Neural progenitor cell (in vitro differentiated cells): ENCODE results near the gene AHI1. TPM values are rescaled to one million over a fixed set of nuclear protein-coding genes. Genes with fewer than 3 reads are reported as not detected.

Experiments
- DNase-seq: peaks from one replicate; pipeline ENCODE4 v3.0.0-alpha.2; 2016; ENCODE audit warnings: low spot score
- H2AFZ ChIP-seq: fragments of 200-600 bp; sonication (generic); replicated peaks from 2 replicates; pipeline ENCODE4 v1.6.1; 2016; ENCODE audit warnings: antibody characterized with exemption
- H3F3A ChIP-seq: fragments of 200-600 bp; sonication (generic); 2 replicates; pipeline ENCODE4 v1.6.1; 2016; ENCODE audit warnings: antibody characterized with exemption, low read depth
- H3K27ac ChIP-seq: fragments of 200-600 bp; sonication (generic); 2 replicates; pipeline ENCODE4 v1.5.1; 2016; ENCODE audit warnings: mild to moderate bottlenecking
- H3K27me3 ChIP-seq: fragments of 200-600 bp; sonication (generic); 2 replicates; pipeline ENCODE4 v1.6.1; 2016; ENCODE audit warnings: mild to moderate bottlenecking, moderate library complexity
- H3K36me3 ChIP-seq: fragments of 200-600 bp; sonication (generic); 2 replicates; pipeline ENCODE4 v1.5.1; 2016
- H3K4me1 ChIP-seq: fragments of 200-600 bp; sonication (generic); 2 replicates; pipeline ENCODE4 v1.6.1; 2016; ENCODE audit warnings: mixed run types
- H3K4me2 ChIP-seq: fragments of 200-600 bp; sonication (generic); 2 replicates; pipeline ENCODE4 v1.6.1; 2016
- H3K4me3 ChIP-seq: fragments of 200-600 bp; sonication (generic); 2 replicates; pipeline ENCODE4 v1.5.1; 2016
- H3K79me2 ChIP-seq: fragments of 200-600 bp; sonication (generic); 2 replicates; pipeline ENCODE4 v1.6.1; 2016; ENCODE audit warnings: low read depth
- H3K9ac ChIP-seq: fragments of 200-600 bp; sonication (generic); 2 replicates; pipeline ENCODE4 v1.6.1; 2016
- H3K9me3 ChIP-seq: fragments of 200-600 bp; sonication (generic); 2 replicates; pipeline ENCODE4 v1.5.1; 2016; ENCODE audit warnings: low read depth
- H4K20me1 ChIP-seq: fragments of 200-600 bp; sonication (generic); 2 replicates; pipeline ENCODE4 v1.6.1; 2016; ENCODE audit warnings: low read depth
- H3K27ac Mint-ChIP-seq: 3 replicates; pipeline ENCODE4 v1.8.0; 2021; ENCODE audit warnings: mixed read lengths
- H3K27me3 Mint-ChIP-seq: 2 replicates; pipeline ENCODE4 v1.8.0; 2022; ENCODE audit warnings: low read depth, mild to moderate bottlenecking, inconsistent platforms, moderate library complexity, mixed read lengths; ENCODE audit not compliant: insufficient read depth
- H3K36me3 Mint-ChIP-seq: 3 replicates; pipeline ENCODE4 v1.8.0; 2021; ENCODE audit warnings: mixed read lengths
- H3K4me1 Mint-ChIP-seq: 3 replicates; pipeline ENCODE4 v1.8.0; 2021; ENCODE audit warnings: mixed read lengths
- H3K4me3 Mint-ChIP-seq: 3 replicates; pipeline ENCODE4 v1.8.0; 2021; ENCODE audit warnings: mild to moderate bottlenecking, moderate library complexity, mixed read lengths
- H3K9me3 Mint-ChIP-seq: 3 replicates; pipeline ENCODE4 v1.8.0; 2020; ENCODE audit warnings: mixed read lengths
- CTCF ChIP-seq: fragments of 200-600 bp; sonication (generic); IDR thresholded peaks from 2 replicates; pipeline ENCODE4 v1.5.1; 2017; ENCODE audit warnings: antibody characterized with exemption, mild to moderate bottlenecking
- EZH2 ChIP-seq: fragments of 200-600 bp; sonication (generic); IDR thresholded peaks from 2 replicates; pipeline ENCODE4 v1.6.1; 2017; ENCODE audit warnings: antibody characterized with exemption, mild to moderate bottlenecking, moderate library complexity
- EZH2phosphoT487 ChIP-seq: fragments of 200-600 bp; sonication (generic); IDR thresholded peaks from 2 replicates; pipeline ENCODE4 v1.6.1; 2017; ENCODE audit warnings: antibody characterized with exemption
- total RNA-seq: library from RNA; depleted of rRNA; stranded (reverse); fragments of >200 nt; gene quantifications from 2 replicates; pipeline ENCODE4 v1.2.3, GENCODE V29; 2015; ENCODE audit warnings: low replicate concordance

AHI1 gene
- total RNA-seq, 1 donor from 2014 or later = 26.2 TPM

- TF ChIP-seq EZH2phosphoT487 = no peak
- no peak for TF ChIP-seq CTCF
- TF ChIP-seq EZH2 = no peak
- H3K4me2 ChIP-seq = no peak overlapping the region
- no peaks in the 10 kb centered on the region for H3K36me3 ChIP-seq
- H3K27me3 Mint-ChIP-seq = no peaks in the 10 kb centered on the region
- H3K9ac ChIP-seq = no peak overlapping the region
- H4K20me1 ChIP-seq = no peaks in the 10 kb centered on the region
- H3K9me3 ChIP-seq = no peaks in the 10 kb centered on the region
- no peak overlapping the region for H3K27ac ChIP-seq
- no peaks in the 10 kb centered on the region for H3F3A ChIP-seq
- H3K27ac Mint-ChIP-seq = no peak overlapping the region
- DNase-seq = no peak
- no peak overlapping the region for H2AFZ ChIP-seq
- H3K79me2 ChIP-seq = no peaks in the 10 kb centered on the region
- no peak overlapping the region for H3K4me3 ChIP-seq
- H3K36me3 Mint-ChIP-seq = peaks cover 2% of the 10 kb centered on the region
- no peaks in the 10 kb centered on the region for H3K9me3 Mint-ChIP-seq
- peaks cover 6% of the 10 kb centered on the region for H3K4me1 Mint-ChIP-seq
- H3K4me1 ChIP-seq = peaks cover 3% of the 10 kb centered on the region
- H3K4me3 Mint-ChIP-seq = no peak overlapping the region
- no peaks in the 10 kb centered on the region for H3K27me3 ChIP-seq
Measured at GRCh38 chr6:135397172-135397952, 100.2 kb downstream of the AHI1 start.

- Mint-ChIP-seq H3K27ac (no peak overlapping the region), H3K4me3 (no peak overlapping the region)
- H2AFZ ChIP-seq = no peak overlapping the region
Measured at GRCh38 chr6:135395136-135395535, 102.4 kb downstream of the AHI1 start.

GRCh38 chr6:135393289-135393688 lies 104.3 kb downstream of the AHI1 start:
- no peak overlapping the region for H3K4me3 Mint-ChIP-seq
- H3K27me3 ChIP-seq = no peaks in the 10 kb centered on the region
- H3F3A ChIP-seq = no peaks in the 10 kb centered on the region
- H3K4me1 Mint-ChIP-seq = no peaks in the 10 kb centered on the region
- no peaks in the 10 kb centered on the region for H3K79me2 ChIP-seq
- TF ChIP-seq CTCF (no peak), EZH2 (no peak), EZH2phosphoT487 (no peak)
- no peaks in the 10 kb centered on the region for H3K9me3 ChIP-seq
- H3K36me3 ChIP-seq = no peaks in the 10 kb centered on the region
- no peaks in the 10 kb centered on the region for H4K20me1 ChIP-seq
- H3K9ac ChIP-seq = no peak overlapping the region
- DNase-seq = no peak
- H3K4me1 ChIP-seq = no peaks in the 10 kb centered on the region
- H3K27ac Mint-ChIP-seq = no peak overlapping the region
- H3K36me3 Mint-ChIP-seq = no peaks in the 10 kb centered on the region
- H3K27ac ChIP-seq = no peak overlapping the region
- H3K4me2 ChIP-seq = no peak overlapping the region
- H2AFZ ChIP-seq = no peak overlapping the region
- H3K4me3 ChIP-seq = no peak overlapping the region
- no peaks in the 10 kb centered on the region for H3K27me3 Mint-ChIP-seq
- H3K9me3 Mint-ChIP-seq = no peaks in the 10 kb centered on the region

More at GRCh38 chr6:135395136-135395535, 102.4 kb downstream of the AHI1 start:
- no peak for TF ChIP-seq EZH2
- no peak for TF ChIP-seq CTCF
- TF ChIP-seq EZH2phosphoT487 = no peak
- H3K27me3 Mint-ChIP-seq = no peaks in the 10 kb centered on the region
- peaks cover 2% of the 10 kb centered on the region for H3K36me3 Mint-ChIP-seq
- H3K4me1 Mint-ChIP-seq = no peaks in the 10 kb centered on the region
- DNase-seq = no peak
- no peak overlapping the region for H3K27ac ChIP-seq
- H3K79me2 ChIP-seq = no peaks in the 10 kb centered on the region
- no peaks in the 10 kb centered on the region for H3K27me3 ChIP-seq
- H3K9me3 ChIP-seq = no peaks in the 10 kb centered on the region
- no peaks in the 10 kb centered on the region for H4K20me1 ChIP-seq
- H3K9me3 Mint-ChIP-seq = no peaks in the 10 kb centered on the region
- H3K4me1 ChIP-seq = no peaks in the 10 kb centered on the region
- H3K4me3 ChIP-seq = no peak overlapping the region
- no peaks in the 10 kb centered on the region for H3F3A ChIP-seq
- H3K36me3 ChIP-seq = no peaks in the 10 kb centered on the region
- H3K4me2 ChIP-seq = no peak overlapping the region
- H3K9ac ChIP-seq = no peak overlapping the region
